ENCODE results near the gene SYF2.
A peak's percentile ranks its signal among the peaks of the same experiment; 100 is the strongest.
"Not testable (repeated sequence)": the region's sequence is repeated elsewhere in the genome, so short reads cannot be mapped to it uniquely, and the experiment has no call there.

The SYF2 gene

GRCh38 chr1:25232027-25232865 lies at the start of gene SYF2:
SYF2 (minus strand) TSS chr1:25232502; CDS start chr1:25232467, 35 bp downstream.
- peak; percentile 92 for DNase-seq (ENCODE audit: low read depth)

- DNase-seq (ENCODE audit: low read depth): not testable (repeated sequence)
Observed at GRCh38 chr1:25279693-25280111, 47.4 kb upstream of the SYF2 start.

- DNase-seq (ENCODE audit: low read depth): not testable (repeated sequence)
Observed at GRCh38 chr1:25278790-25279189, 46.5 kb upstream of the SYF2 start.

DNA sequence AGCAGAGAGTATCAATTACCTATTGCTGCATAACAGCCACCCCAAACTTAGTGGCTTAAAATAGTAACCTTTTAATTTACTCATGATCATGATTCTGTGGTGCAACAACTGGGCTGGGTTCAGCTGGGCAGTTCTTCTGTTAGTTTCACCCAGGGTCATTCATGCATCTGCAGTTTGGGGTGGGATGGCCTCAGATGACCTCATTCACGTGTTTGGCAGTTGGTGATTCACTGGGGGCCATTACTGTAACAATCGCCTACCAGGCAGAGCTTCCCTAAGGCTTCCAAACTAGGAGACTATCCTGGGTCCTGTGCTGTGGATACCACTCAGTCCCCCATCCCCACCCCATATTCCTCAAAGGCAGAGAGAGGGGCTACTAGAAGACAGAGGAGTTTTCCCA lies 46.1 kb upstream of the SYF2 start:
- not testable (repeated sequence) for DNase-seq (ENCODE audit: low read depth)

GRCh38 chr1:25277295-25277694 lies 45.0 kb upstream of the SYF2 start:
- not testable (repeated sequence) for DNase-seq (ENCODE audit: low read depth)

- DNase-seq (ENCODE audit: low read depth): not testable (repeated sequence)
Observed at GRCh38 chr1:25275648-25276047, 43.3 kb upstream of the SYF2 start.

DNA sequence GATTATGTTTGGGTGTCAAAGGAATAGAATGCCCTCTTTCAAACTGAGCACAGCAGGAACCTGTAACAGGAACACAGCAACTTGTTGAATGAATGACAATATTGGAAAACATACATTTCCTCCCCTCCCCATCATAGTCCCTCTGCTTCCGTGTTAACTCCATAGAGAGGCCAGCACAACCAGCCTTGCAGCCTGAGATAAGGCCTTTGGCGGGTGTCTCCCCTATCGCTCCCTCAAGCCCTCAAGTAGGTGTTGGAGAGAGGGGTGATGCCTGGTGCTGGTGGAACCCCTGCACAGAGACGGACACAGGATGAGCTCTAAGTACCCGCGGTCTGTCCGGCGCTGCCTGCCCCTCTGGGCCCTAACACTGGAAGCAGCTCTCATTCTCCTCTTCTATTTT lies 39.9 kb upstream of the SYF2 start, which contains the start of gene RHD:
RHD (plus strand) TSS at position 272 of the 400 bp plus-strand sequence; CDS start at position 311, 39 bp downstream.
- DNase-seq (ENCODE audit: low read depth): not testable (repeated sequence)

GRCh38 chr1:25268143-25268760 lies 36.0 kb upstream of the SYF2 start:
- DNase-seq (ENCODE audit: low read depth): not testable (repeated sequence)

GRCh38 chr1:25267288-25268142 lies 35.2 kb upstream of the SYF2 start:
- peak; percentile 72 for DNase-seq (ENCODE audit: low read depth)

DNA sequence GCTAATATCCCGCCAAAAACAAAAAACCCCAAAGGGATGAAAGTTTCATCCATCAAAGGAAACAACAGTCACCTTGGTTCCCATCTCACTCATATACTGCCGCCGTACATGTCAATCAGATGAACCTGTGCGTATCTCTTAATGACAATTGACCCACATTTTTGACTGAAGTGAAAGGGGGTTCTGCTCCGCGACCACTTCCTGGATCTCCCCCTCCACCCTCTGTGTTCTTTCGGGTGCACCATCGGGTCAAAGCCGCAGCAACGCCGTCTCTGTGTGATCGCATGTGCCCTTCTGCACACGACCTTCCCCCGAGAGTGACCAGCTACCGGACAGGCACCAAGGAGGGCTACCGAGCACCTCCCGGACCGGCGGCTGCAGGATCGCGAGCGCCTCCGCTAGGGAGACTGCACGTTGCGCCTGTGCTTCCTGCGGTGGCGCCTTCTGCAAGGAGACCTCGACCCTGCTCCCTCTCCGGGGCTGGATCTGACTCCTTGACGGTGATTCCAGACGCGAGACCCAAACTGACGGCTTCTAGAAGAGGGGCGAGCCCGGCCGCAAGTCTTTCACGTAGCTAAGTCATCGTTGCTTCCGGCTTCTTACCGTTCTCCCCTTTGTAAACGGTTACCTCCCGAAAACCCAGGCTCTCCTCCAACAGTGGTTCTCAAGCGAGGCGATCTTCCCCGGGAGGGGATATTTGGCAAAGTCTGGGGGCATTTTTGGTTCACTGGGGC lies 34.4 kb upstream of the SYF2 start:
- not testable (repeated sequence) for DNase-seq (ENCODE audit: low read depth)

GRCh38 chr1:25260336-25260735 lies 28.0 kb upstream of the SYF2 start:
- not testable (repeated sequence) for DNase-seq (ENCODE audit: low read depth)

- DNase-seq (ENCODE audit: low read depth): peak; percentile 47
Observed at GRCh38 chr1:25259813-25260212, 27.5 kb upstream of the SYF2 start.

DNA sequence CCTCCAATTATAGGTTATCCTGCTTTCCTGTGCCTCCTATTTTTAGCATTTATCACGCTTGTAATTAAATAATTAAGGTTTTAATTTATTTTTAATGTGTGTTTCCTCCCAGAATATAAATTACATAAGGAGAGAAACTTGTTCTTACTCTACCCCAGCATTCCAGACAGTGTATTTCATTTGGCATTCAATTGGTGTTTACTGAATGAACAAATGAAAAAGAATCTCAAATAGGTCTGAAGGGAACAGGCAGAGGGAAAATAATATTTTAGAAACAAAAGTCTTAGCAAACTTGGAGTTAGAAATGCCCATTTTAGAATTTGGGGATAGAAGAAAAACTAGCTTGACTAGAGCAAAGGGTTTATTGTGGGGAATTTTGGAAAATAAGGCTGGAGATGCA lies 24.9 kb upstream of the SYF2 start:
- DNase-seq (ENCODE audit: low read depth): no peak

DNA sequence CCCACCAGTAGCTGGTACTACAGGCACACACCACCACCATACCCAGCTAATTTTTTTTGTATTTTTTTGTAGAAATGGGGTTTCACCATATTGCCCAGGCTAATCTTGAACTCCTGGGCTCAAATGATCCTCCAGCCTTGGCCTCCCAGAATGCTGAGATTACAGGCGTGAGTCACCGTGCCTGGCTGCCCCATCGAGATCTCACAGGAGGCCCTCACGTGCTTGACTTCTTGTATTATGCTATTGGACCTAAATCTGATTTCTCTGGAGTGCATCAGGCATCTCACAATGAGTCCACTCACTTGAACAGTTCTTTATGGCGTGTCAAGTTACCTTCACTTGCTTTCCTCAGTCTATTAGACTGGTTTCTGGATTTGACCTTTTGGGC lies 24.3 kb upstream of the SYF2 start:
- DNase-seq (ENCODE audit: low read depth): peak; percentile 62

GRCh38 chr1:25255706-25256577 lies 23.6 kb upstream of the SYF2 start:
- DNase-seq (ENCODE audit: low read depth): no peak

- DNase-seq (ENCODE audit: low read depth): peak; percentile 78
Observed at GRCh38 chr1:25253911-25254310, 21.6 kb upstream of the SYF2 start.

DNA sequence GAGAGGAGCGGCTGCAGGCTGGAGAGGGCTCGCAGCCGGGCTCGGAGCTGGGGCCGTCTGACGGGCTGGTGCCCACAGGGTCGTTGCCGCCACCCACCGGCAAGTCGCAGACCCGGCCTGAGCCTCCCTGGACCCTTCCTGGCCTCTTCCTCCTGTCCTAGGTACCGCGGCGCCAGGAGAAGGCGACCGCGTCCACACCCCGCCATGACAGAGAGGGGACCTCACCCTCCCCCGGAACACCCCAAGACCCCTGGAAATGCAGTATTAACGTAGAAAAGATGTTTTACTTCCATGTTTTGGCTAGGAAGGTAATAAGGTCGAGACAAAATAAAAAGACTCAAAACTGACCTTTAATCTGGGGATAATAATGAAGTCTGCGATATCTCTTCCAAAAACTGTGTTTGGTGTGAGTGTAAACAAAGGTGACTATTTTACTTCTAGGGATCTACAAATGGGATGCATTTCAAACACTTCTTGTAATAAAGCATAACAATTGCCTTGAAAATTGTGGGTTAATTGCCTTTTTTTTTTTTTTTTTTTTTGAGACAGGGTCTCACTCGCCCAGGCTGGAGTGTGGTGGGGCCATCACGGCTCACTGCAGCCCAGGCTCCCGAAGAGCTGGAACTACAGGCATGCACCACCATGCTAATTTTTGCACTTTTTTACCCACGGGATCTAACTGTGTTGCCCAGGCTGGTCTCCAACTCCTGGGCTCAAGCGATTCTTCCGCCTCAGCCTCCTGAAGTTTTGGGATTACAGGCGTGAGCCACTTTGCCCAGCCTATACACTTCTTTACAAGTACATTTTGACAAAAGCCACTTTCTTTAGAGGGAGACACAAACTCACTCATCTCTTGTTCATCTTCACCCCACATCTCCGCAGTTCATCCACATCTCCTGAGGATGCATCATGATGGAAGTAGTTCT lies 15.8 kb upstream of the SYF2 start:
- DNase-seq (ENCODE audit: low read depth): no peak

DNA sequence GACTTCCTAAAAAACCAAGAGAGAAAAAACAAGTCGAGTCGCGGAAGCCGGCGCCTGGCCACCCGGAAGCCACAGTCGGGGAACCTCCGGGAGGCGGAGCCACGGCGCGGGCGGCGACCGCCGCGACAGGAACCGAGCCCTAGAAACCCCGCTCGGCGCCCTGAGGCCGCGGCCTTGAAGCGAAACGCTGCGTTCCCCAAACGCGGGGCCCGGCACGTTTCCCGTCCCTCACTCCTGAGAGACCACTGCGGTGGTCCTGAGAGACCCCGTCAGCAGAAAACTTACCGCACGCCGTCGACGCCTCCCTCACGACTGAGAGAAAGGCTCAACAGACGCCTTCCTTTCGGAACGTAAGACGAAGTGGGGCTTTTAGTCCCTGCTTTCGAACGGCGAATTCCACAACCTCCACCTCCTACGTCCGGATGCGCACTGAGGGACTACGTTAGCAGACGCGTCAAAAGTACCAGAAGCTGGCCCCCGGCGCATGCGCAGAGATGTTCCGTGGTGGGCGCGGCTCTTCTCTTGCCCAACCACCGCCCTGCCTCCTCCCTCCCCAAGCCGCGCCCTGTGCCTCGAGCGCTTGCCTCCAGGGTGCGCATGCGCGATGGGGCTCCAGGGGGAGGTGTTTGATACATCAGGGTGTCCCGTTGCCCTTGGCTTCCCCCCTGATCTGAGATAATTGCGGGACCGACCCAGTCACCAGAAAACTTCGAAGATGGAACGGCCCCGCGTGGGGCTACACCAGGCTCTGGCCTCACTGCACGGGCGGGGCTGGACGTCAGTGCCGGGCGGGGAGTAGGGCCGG lies 14.9 kb upstream of the SYF2 start, which contains the start of gene RSRP1:
RSRP1 (minus strand) TSS at position 431 of the 805 bp plus-strand sequence. CDS start 491 bp downstream, outside the sequence.
- peak; percentile 92 for DNase-seq (ENCODE audit: low read depth)

Data from amniotic epithelial cell (primary cell).